HG03354 (cell line): ENCODE data around the gene ARHGAP9.
"Not testable (repeated sequence)": the region's sequence is repeated elsewhere in the genome, so short reads cannot be mapped to it uniquely, and the experiment has no call there.

Experiments used
- ATAC-seq: cut with Tn5 transposase; IDR thresholded peaks from one replicate; pipeline ENCODE4 v1.9.1; 2021; ENCODE audit warnings: mild to moderate bottlenecking; ENCODE audit not compliant: unreplicated experiment, poor library complexity, severe bottlenecking

ARHGAP9 gene

GRCh38 chr12:57518176-57518919 lies 38.7 kb upstream of the ARHGAP9 start:
- ATAC-seq, result no peak

- ATAC-seq, result not testable (repeated sequence)
Measured at GRCh38 chr12:57517718-57518117, 38.1 kb upstream of the ARHGAP9 start.

- no peak for ATAC-seq
Measured at GRCh38 chr12:57517187-57517586, 37.5 kb upstream of the ARHGAP9 start.

GRCh38 chr12:57516617-57517153 lies 37.0 kb upstream of the ARHGAP9 start:
- no peak for ATAC-seq

GRCh38 chr12:57515934-57516541 lies 36.4 kb upstream of the ARHGAP9 start:
- no peak for ATAC-seq

- no peak for ATAC-seq
Measured at GRCh38 chr12:57515408-57515933, 35.8 kb upstream of the ARHGAP9 start.

- no peak for ATAC-seq
Measured at GRCh38 chr12:57514720-57515407, 35.2 kb upstream of the ARHGAP9 start.

GRCh38 chr12:57514246-57514645 lies 34.6 kb upstream of the ARHGAP9 start:
- ATAC-seq, result not testable (repeated sequence)

- not testable (repeated sequence) for ATAC-seq
Measured at GRCh38 chr12:57513677-57514076, 34.0 kb upstream of the ARHGAP9 start.

- no peak for ATAC-seq
Measured at GRCh38 chr12:57513266-57513665, 33.6 kb upstream of the ARHGAP9 start.

GRCh38 chr12:57512665-57513064 lies 33.0 kb upstream of the ARHGAP9 start:
- no peak for ATAC-seq

- no peak for ATAC-seq
Measured at GRCh38 chr12:57511588-57512325, 32.1 kb upstream of the ARHGAP9 start.

- no peak for ATAC-seq
Measured at GRCh38 chr12:57511161-57511560, 31.5 kb upstream of the ARHGAP9 start.

- ATAC-seq, result not testable (repeated sequence)
Measured at GRCh38 chr12:57507796-57508195, 28.1 kb upstream of the ARHGAP9 start.

- not testable (repeated sequence) for ATAC-seq
Measured at GRCh38 chr12:57506541-57506940, 26.9 kb upstream of the ARHGAP9 start.

GRCh38 chr12:57502311-57502969 lies 22.8 kb upstream of the ARHGAP9 start:
- ATAC-seq, result not testable (repeated sequence)

GRCh38 chr12:57500213-57500612 lies 20.5 kb upstream of the ARHGAP9 start:
- ATAC-seq, result no peak

- ATAC-seq, result no peak
Measured at GRCh38 chr12:57498571-57498970, 18.9 kb upstream of the ARHGAP9 start.

GRCh38 chr12:57498132-57498502 lies 18.5 kb upstream of the ARHGAP9 start:
- no peak for ATAC-seq
